Endodermal cell (in vitro differentiated cells): Measurements from ENCODE around the gene SEMA4B. TPM values are rescaled to one million over a fixed set of nuclear protein-coding genes. Genes with fewer than 3 reads are reported as not detected.

Experiments used
- DNase-seq: peaks from one replicate; pipeline ENCODE4 v3.0.0-alpha.2; 2017
- H3K27ac ChIP-seq: 2 replicates; pipeline ENCODE4 v1.5.1; 2013; ENCODE audit warnings: mild to moderate bottlenecking, low read depth, low read length, moderate library complexity
- H3K27me3 ChIP-seq: 2 replicates; pipeline ENCODE4 v1.6.1; 2013; ENCODE audit warnings: mild to moderate bottlenecking, low read length, moderate library complexity; ENCODE audit not compliant: insufficient read depth, control insufficient read depth, poor library complexity, severe bottlenecking
- H3K36me3 ChIP-seq: 2 replicates; pipeline ENCODE4 v1.7.0; 2013; ENCODE audit warnings: mild to moderate bottlenecking, low read length, moderate library complexity; ENCODE audit not compliant: control insufficient read depth, insufficient read depth
- H3K4me1 ChIP-seq: one replicate; pipeline ENCODE4 v1.7.0; 2013; ENCODE audit warnings: low read length; ENCODE audit not compliant: control insufficient read depth, insufficient read depth
- H3K4me3 ChIP-seq: 2 replicates; pipeline ENCODE4 v1.5.1; 2013; ENCODE audit warnings: mild to moderate bottlenecking, low read length, moderate library complexity
- H3K9ac ChIP-seq: 2 replicates; pipeline ENCODE4 v1.6.1; 2013; ENCODE audit warnings: mild to moderate bottlenecking, low read length, moderate library complexity; ENCODE audit not compliant: poor library complexity, severe bottlenecking; ENCODE audit errors: extremely low read depth
- H3K9me3 ChIP-seq: 2 replicates; pipeline ENCODE4 v1.6.1; 2013; ENCODE audit warnings: mild to moderate bottlenecking, low read length, moderate library complexity; ENCODE audit not compliant: control insufficient read depth
- H3K27ac Mint-ChIP-seq: 2 replicates; pipeline ENCODE4 v1.8.0; 2020; ENCODE audit warnings: mixed read lengths
- H3K27me3 Mint-ChIP-seq: 2 replicates; pipeline ENCODE4 v1.8.0; 2021; ENCODE audit warnings: mild to moderate bottlenecking, mixed read lengths; ENCODE audit not compliant: insufficient read depth
- H3K36me3 Mint-ChIP-seq: 2 replicates; pipeline ENCODE4 v1.8.0; 2020; ENCODE audit warnings: low read depth, mixed read lengths
- H3K4me1 Mint-ChIP-seq: 2 replicates; pipeline ENCODE4 v1.8.0; 2020; ENCODE audit warnings: mixed read lengths
- H3K4me3 Mint-ChIP-seq: 2 replicates; pipeline ENCODE4 v1.8.0; 2020; ENCODE audit warnings: mild to moderate bottlenecking, moderate library complexity, mixed read lengths
- H3K9me3 Mint-ChIP-seq: 2 replicates; pipeline ENCODE4 v1.8.0; 2020; ENCODE audit warnings: mild to moderate bottlenecking, mixed read lengths
- WGBS, 2 experiments: methylation state at CpG; one replicate each; pipeline versions ENCODE4 v1.1.5 to v1.1.7; 2013; ENCODE audit warnings: missing lambda C conversion rate in 2 of 2, mixed read lengths in 1 of 2; ENCODE audit not compliant: insufficient coverage in 1 of 2, insufficient read length in 1 of 2; 5-methylcytosine and 5-hydroxymethylcytosine counted together
- total RNA-seq, 2 donors: library from RNA; stranded (reverse); fragmentation: NEBNext Ultra II Directional in 1 of 2; extraction: Animal tissue kit (Norgen Biotek cat#: 25700) in 1 of 2; gene quantifications; 2 replicates in 1 of 2; 3 replicates in 1 of 2; pipeline ENCODE4 v1.2.1, GENCODE V29; 2021
- TF ChIP-seq, protein P1 (sequence below): fragments of 200-600 bp; sonication (generic); conservative IDR thresholded peaks from 2 replicates; pipeline ENCODE4 v1.5.0; 2021; ENCODE audit warnings: antibody characterized with exemption, mild to moderate bottlenecking

SEMA4B gene
- total RNA-seq, 2 donors from 2014 or later: 25.1 to 33.1 TPM

DNA sequence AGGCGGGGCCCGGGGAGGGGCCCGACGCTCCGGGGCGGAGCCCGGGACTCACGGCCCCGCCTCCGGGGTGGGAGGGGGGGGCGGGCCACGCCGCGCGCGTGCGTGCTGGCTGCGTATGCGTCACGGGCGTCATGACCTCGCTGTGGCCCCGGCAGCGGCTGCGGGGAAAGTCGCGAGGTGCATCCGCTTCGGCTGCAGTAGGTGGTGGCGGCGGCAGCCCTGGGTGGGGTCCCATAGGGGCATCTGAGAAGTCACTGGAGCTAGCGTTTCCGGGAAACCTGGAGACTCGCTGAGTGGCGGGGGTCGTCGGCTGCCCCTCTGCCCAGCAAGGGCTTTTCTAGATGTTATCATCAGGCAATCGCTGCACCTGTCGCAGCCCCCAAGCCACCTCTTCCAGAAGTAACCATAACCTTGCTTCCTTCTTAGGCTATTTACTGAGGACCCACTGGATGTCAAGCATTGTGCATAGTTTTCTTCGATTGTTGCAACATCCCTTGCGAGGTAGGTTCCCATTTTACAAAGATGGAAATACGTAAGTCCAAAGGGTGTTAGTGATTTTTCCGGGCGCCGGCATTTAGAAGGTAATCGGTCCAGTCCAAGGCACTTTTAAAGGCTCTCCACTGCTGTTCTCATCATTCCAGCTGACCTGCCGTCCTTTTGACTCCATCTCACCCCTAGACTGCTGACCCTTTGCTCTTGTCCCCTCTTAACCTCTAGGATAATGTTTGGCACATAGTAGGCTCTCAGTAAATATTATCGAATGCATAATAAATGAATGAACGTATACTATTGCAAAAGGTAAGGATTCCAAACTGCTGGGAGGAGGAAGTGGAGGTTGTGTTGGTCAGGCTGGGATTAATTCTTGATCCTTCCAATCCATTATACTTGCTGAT is 33.2 kb downstream of the SEMA4B start, which contains the start of gene GDPGP1:
GDPGP1 (plus strand) TSS at position 114 of the 893 bp plus-strand sequence. CDS start 6,700 bp downstream, outside the sequence.
- H3K27ac Mint-ChIP-seq: peak within 1 kb of the TSS; percentile 82
- peaks cover 10% of the 10 kb centered on the region for H3K4me1 Mint-ChIP-seq

DNA sequence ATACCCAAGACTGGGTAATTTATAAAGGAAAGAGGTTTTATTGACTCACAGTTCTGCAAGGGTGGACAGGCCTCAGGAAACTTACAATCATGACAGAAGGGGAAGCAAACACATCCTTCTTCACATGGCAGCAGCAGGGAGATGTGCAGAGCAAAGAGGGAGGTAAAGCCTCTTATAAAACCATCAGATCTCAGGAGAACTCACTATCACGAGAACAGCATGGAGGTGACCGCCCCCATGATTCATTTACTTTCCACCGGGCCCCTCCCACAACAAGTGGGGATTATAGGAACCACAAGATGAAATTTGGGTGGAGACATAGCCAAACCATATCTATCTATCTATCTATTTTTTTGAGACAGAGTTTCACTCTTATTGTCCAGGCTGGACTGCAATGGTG is 38.2 kb downstream of the SEMA4B start:
- Mint-ChIP-seq H3K27me3 (no peaks in the 10 kb centered on the region), H3K36me3 (peaks cover 12% of the 10 kb centered on the region), H3K4me1 (peaks cover 6% of the 10 kb centered on the region), H3K9me3 (no peaks in the 10 kb centered on the region), H3K27ac (no peak overlapping the region), H3K4me3 (no peak overlapping the region)
- H3K27ac ChIP-seq: no peak overlapping the region
- TF ChIP-seq, protein P1, sequence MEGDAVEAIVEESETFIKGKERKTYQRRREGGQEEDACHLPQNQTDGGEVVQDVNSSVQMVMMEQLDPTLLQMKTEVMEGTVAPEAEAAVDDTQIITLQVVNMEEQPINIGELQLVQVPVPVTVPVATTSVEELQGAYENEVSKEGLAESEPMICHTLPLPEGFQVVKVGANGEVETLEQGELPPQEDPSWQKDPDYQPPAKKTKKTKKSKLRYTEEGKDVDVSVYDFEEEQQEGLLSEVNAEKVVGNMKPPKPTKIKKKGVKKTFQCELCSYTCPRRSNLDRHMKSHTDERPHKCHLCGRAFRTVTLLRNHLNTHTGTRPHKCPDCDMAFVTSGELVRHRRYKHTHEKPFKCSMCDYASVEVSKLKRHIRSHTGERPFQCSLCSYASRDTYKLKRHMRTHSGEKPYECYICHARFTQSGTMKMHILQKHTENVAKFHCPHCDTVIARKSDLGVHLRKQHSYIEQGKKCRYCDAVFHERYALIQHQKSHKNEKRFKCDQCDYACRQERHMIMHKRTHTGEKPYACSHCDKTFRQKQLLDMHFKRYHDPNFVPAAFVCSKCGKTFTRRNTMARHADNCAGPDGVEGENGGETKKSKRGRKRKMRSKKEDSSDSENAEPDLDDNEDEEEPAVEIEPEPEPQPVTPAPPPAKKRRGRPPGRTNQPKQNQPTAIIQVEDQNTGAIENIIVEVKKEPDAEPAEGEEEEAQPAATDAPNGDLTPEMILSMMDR: no peak
- no peaks in the 10 kb centered on the region for H3K9me3 ChIP-seq
- no peaks in the 10 kb centered on the region for H3K27me3 ChIP-seq
- H3K9ac ChIP-seq: no peak overlapping the region
- no peak for DNase-seq
- no peaks in the 10 kb centered on the region for H3K36me3 ChIP-seq
- 95 to 100% methylated on average over 1 to 3 of the region's 3 CpGs for WGBS, 2 experiments
- H3K4me1 ChIP-seq: no peaks in the 10 kb centered on the region
- H3K4me3 ChIP-seq: no peak overlapping the region

More for the DNA sequence above, 33.2 kb downstream of the SEMA4B start, which contains the start of gene GDPGP1:
- DNase-seq: no peak
- Histone ChIP-seq H3K9ac (peak within 1 kb of the TSS; percentile 67), H3K9me3 (no peaks in the 10 kb centered on the region), H3K4me1 (no peaks in the 10 kb centered on the region), H3K4me3 (peak within 1 kb of the TSS; percentile 82), H3K36me3 (no peaks in the 10 kb centered on the region), H3K27ac (no peak within 1 kb of the TSS), H3K27me3 (no peaks in the 10 kb centered on the region)
- Mint-ChIP-seq H3K4me3 (peak within 1 kb of the TSS; percentile 68), H3K27me3 (no peaks in the 10 kb centered on the region), H3K9me3 (no peaks in the 10 kb centered on the region), H3K36me3 (peaks cover 12% of the 10 kb centered on the region)
- TF ChIP-seq, protein P1: no peak
- 16 to 31% methylated on average over 22 to 49 of the region's 49 CpGs for WGBS, 2 experiments

DNA sequence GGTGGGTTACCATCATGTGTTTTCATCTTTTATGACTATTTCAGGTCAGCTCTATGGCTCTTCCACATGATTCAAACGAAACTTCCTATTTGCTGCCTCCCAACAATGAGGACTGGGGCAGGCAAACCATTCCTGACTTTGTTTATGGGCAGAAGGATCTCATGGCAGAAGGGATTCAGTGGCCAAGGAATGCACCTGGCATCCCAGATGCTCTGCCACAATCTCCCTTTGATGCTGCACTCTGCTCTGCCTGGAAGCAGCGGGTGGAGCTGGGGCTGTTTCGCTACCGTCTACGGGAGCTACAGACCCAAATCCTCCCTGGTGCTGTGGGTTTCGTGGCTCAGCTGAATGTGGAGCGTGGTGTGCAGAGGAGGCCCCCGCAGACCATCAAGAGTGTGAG is 39.7 kb downstream of the SEMA4B start:
- Histone ChIP-seq H3K36me3 (no peaks in the 10 kb centered on the region), H3K4me3 (no peak overlapping the region), H3K9ac (no peak overlapping the region), H3K4me1 (no peaks in the 10 kb centered on the region), H3K27me3 (no peaks in the 10 kb centered on the region), H3K27ac (no peak overlapping the region), H3K9me3 (no peaks in the 10 kb centered on the region)
- no peaks in the 10 kb centered on the region for H3K4me1 Mint-ChIP-seq
- no peak overlapping the region for H3K27ac Mint-ChIP-seq
- H3K27me3 Mint-ChIP-seq: no peaks in the 10 kb centered on the region
- TF ChIP-seq, protein P1: no peak
- H3K4me3 Mint-ChIP-seq: no peak overlapping the region
- DNase-seq: no peak
- 93 to 94% methylated on average over 3 to 8 of the region's 8 CpGs for WGBS, 2 experiments
- H3K36me3 Mint-ChIP-seq: peaks cover 12% of the 10 kb centered on the region
- H3K9me3 Mint-ChIP-seq: no peaks in the 10 kb centered on the region
